H1 (cell line): ENCODE results near the gene LDLRAD3. TPM values are rescaled to one million over a fixed set of nuclear protein-coding genes. Genes with fewer than 3 reads are reported as not detected.

Experiments used
- CHD1 ChIP-seq: IDR thresholded peaks from 2 replicates; pipeline ENCODE4 v1.6.1; 2012; ENCODE audit warnings: low read depth, low read length, improper control_type of control experiment
- EP300 ChIP-seq, 2 experiments: IDR thresholded peaks; 1 replicate in 1 of 2; 2 replicates in 1 of 2; pipeline ENCODE4 v1.6.1; 2011 to 2012; ENCODE audit warnings: low read depth in 2 of 2, low read length in 2 of 2, mild to moderate bottlenecking in 2 of 2, borderline replicate concordance in 1 of 2, inconsistent platforms in 1 of 2, moderate library complexity in 1 of 2
- NANOG ChIP-seq: IDR thresholded peaks from 2 replicates; pipeline ENCODE4 v1.6.1; 2011; ENCODE audit warnings: low read length, low read depth, mild to moderate bottlenecking, inconsistent platforms; ENCODE audit not compliant: insufficient read depth, poor library complexity, severe bottlenecking
- NRF1 ChIP-seq: IDR thresholded peaks from 2 replicates; pipeline ENCODE4 v1.6.1; 2011; ENCODE audit warnings: mild to moderate bottlenecking, low read depth, low read length, improper control_type of control experiment
- POLR2AphosphoS5 ChIP-seq: IDR thresholded peaks from 2 replicates; pipeline ENCODE4 v1.6.1; 2011; ENCODE audit warnings: low read depth, low read length
- polyA plus RNA-seq, 7 experiments: library from polyadenylated mRNA; depleted of rRNA in 3 of 7; stranded (reverse) in 5 of 7; unstranded in 2 of 7; fragments of >200 nt in 5 of 7; fragments of 200-250 nt in 2 of 7; gene quantifications; 1 replicate in 5 of 7; 2 replicates in 1 of 7; 4 replicates in 1 of 7; pipeline versions ENCODE4 v1.2.1 to v1.2.3, GENCODE V29; 2011 to 2013; ENCODE audit warnings: missing spikeins in 2 of 7, mixed read lengths in 2 of 7
- total RNA-seq: library from RNA; stranded (reverse); fragmentation: NEBNext Ultra II Directional; extraction: Animal tissue kit (Norgen Biotek cat#: 25700); gene quantifications from 2 replicates; pipeline ENCODE4 v1.2.1, GENCODE V29; 2021
- TF ChIP-seq, protein P1 (sequence below): fragments of 300-600 bp; sonication (generic); IDR thresholded peaks from 2 replicates; pipeline ENCODE4 v1.7.1; 2012; ENCODE audit warnings: low read length, moderate library complexity, mild to moderate bottlenecking, inconsistent platforms; ENCODE audit not compliant: insufficient replicate concordance
- TF ChIP-seq, protein P2 (sequence below): IDR thresholded peaks from 2 replicates; pipeline ENCODE4 v1.6.1; 2012; ENCODE audit warnings: low read length, inconsistent platforms

LDLRAD3 gene
- total and polyA plus RNA-seq, 2 of the 8 experiments (the other 6 are each of a cell fraction or from before 2014, with no cell fraction given), result 18.6 to 22.8 TPM

DNA sequence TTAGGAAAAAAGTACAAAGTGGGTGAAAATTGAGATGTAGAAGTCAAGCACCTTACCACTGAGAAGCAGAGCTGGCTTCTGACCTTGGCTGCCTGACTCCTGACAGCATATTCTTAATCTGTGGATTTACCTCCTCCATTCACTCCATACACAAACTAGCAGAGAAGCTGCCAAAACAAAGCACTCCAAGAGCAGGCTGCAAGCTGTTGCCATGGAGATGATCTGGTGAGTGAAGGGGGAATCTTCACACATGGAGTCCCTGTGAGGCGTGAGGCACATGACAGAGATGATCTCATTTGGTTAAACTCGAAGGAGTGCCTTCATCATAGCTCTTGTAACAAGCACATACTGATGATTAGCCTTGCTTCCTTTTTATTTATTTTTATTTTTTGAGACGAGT is 329.2 kb downstream of the LDLRAD3 start (continued):
- TF ChIP-seq POLR2AphosphoS5 (no peak), NANOG (no peak), EP300 (IDR thresholded peaks at IDR 0.05; ENCODE audit: borderline replicate concordance in 1 of 2, low read depth in 2 of 2, low read length in 2 of 2) (no peak), NRF1 (no peak), CHD1 (no peak)
- TF ChIP-seq, protein P1, sequence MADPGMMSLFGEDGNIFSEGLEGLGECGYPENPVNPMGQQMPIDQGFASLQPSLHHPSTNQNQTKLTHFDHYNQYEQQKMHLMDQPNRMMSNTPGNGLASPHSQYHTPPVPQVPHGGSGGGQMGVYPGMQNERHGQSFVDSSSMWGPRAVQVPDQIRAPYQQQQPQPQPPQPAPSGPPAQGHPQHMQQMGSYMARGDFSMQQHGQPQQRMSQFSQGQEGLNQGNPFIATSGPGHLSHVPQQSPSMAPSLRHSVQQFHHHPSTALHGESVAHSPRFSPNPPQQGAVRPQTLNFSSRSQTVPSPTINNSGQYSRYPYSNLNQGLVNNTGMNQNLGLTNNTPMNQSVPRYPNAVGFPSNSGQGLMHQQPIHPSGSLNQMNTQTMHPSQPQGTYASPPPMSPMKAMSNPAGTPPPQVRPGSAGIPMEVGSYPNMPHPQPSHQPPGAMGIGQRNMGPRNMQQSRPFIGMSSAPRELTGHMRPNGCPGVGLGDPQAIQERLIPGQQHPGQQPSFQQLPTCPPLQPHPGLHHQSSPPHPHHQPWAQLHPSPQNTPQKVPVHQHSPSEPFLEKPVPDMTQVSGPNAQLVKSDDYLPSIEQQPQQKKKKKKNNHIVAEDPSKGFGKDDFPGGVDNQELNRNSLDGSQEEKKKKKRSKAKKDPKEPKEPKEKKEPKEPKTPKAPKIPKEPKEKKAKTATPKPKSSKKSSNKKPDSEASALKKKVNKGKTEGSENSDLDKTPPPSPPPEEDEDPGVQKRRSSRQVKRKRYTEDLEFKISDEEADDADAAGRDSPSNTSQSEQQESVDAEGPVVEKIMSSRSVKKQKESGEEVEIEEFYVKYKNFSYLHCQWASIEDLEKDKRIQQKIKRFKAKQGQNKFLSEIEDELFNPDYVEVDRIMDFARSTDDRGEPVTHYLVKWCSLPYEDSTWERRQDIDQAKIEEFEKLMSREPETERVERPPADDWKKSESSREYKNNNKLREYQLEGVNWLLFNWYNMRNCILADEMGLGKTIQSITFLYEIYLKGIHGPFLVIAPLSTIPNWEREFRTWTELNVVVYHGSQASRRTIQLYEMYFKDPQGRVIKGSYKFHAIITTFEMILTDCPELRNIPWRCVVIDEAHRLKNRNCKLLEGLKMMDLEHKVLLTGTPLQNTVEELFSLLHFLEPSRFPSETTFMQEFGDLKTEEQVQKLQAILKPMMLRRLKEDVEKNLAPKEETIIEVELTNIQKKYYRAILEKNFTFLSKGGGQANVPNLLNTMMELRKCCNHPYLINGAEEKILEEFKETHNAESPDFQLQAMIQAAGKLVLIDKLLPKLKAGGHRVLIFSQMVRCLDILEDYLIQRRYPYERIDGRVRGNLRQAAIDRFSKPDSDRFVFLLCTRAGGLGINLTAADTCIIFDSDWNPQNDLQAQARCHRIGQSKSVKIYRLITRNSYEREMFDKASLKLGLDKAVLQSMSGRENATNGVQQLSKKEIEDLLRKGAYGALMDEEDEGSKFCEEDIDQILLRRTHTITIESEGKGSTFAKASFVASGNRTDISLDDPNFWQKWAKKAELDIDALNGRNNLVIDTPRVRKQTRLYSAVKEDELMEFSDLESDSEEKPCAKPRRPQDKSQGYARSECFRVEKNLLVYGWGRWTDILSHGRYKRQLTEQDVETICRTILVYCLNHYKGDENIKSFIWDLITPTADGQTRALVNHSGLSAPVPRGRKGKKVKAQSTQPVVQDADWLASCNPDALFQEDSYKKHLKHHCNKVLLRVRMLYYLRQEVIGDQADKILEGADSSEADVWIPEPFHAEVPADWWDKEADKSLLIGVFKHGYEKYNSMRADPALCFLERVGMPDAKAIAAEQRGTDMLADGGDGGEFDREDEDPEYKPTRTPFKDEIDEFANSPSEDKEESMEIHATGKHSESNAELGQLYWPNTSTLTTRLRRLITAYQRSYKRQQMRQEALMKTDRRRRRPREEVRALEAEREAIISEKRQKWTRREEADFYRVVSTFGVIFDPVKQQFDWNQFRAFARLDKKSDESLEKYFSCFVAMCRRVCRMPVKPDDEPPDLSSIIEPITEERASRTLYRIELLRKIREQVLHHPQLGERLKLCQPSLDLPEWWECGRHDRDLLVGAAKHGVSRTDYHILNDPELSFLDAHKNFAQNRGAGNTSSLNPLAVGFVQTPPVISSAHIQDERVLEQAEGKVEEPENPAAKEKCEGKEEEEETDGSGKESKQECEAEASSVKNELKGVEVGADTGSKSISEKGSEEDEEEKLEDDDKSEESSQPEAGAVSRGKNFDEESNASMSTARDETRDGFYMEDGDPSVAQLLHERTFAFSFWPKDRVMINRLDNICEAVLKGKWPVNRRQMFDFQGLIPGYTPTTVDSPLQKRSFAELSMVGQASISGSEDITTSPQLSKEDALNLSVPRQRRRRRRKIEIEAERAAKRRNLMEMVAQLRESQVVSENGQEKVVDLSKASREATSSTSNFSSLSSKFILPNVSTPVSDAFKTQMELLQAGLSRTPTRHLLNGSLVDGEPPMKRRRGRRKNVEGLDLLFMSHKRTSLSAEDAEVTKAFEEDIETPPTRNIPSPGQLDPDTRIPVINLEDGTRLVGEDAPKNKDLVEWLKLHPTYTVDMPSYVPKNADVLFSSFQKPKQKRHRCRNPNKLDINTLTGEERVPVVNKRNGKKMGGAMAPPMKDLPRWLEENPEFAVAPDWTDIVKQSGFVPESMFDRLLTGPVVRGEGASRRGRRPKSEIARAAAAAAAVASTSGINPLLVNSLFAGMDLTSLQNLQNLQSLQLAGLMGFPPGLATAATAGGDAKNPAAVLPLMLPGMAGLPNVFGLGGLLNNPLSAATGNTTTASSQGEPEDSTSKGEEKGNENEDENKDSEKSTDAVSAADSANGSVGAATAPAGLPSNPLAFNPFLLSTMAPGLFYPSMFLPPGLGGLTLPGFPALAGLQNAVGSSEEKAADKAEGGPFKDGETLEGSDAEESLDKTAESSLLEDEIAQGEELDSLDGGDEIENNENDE, result no peak
- TF ChIP-seq, protein P2, sequence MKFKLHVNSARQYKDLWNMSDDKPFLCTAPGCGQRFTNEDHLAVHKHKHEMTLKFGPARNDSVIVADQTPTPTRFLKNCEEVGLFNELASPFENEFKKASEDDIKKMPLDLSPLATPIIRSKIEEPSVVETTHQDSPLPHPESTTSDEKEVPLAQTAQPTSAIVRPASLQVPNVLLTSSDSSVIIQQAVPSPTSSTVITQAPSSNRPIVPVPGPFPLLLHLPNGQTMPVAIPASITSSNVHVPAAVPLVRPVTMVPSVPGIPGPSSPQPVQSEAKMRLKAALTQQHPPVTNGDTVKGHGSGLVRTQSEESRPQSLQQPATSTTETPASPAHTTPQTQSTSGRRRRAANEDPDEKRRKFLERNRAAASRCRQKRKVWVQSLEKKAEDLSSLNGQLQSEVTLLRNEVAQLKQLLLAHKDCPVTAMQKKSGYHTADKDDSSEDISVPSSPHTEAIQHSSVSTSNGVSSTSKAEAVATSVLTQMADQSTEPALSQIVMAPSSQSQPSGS, result no peak
- TF ChIP-seq, all 59 proteins: peak for 0
